Activated CD4-positive, alpha-beta memory T cell treated with anti-CD3 and anti-CD28 coated beads for 36 hours (primary cell): Measurements from ENCODE around the gene ARRB1. TPM values are rescaled to one million over a fixed set of nuclear protein-coding genes. Genes with fewer than 3 reads are reported as not detected.
A peak's percentile ranks its signal among the peaks of the same experiment; 100 is the strongest.
"Not testable (repeated sequence)": the region's sequence is repeated elsewhere in the genome, so short reads cannot be mapped to it uniquely, and the experiment has no call there.

ENCODE experiments used
- CTCF ChIA-PET: fragments of 350-600 bp; sonication (Branson Sonifier 250); formaldehyde crosslinking; loops from one replicate; lab custom pipeline; 2021; ENCODE audit warnings: antibody characterized with exemption, inconsistent platforms; lab: Charles Lee
- POLR2A ChIA-PET: fragments of 350-600 bp; sonication (Branson Sonifier 250); formaldehyde crosslinking; loops from one replicate; lab custom pipeline; 2021; ENCODE audit warnings: antibody characterized with exemption; lab: Charles Lee
- DNase-seq: peaks from one replicate; pipeline ENCODE4 v3.0.0-alpha.2; 2020
- H3K27ac Mint-ChIP-seq: one replicate; pipeline ENCODE4 v1.8.0; 2021; ENCODE audit warnings: mixed read lengths
- H3K27me3 Mint-ChIP-seq: one replicate; pipeline ENCODE4 v1.8.0; 2021; ENCODE audit warnings: mixed read lengths
- H3K36me3 Mint-ChIP-seq: one replicate; pipeline ENCODE4 v1.8.0; 2021; ENCODE audit warnings: mixed read lengths
- H3K4me1 Mint-ChIP-seq: one replicate; pipeline ENCODE4 v1.8.0; 2021; ENCODE audit warnings: low read depth, mixed read lengths
- H3K4me3 Mint-ChIP-seq: one replicate; pipeline ENCODE4 v1.8.0; 2021; ENCODE audit warnings: mild to moderate bottlenecking, mixed read lengths
- H3K9me3 Mint-ChIP-seq: one replicate; pipeline ENCODE4 v1.8.0; 2021; ENCODE audit warnings: mixed read lengths
- intact Hi-C: fragments of 100-400 bp; cut with micrococcal nuclease; formaldehyde crosslinking; loops from one replicate; pipeline ENCODE4 v1.15.1; 2023
- total RNA-seq, 2 experiments: library from RNA; stranded (reverse); gene quantifications; one replicate each; pipeline ENCODE4 v1.2.3, GENCODE V29; 2021

The ARRB1 gene
- total RNA-seq, 2 experiments from 2014 or later, result 16.3 to 18.8 TPM

DNA sequence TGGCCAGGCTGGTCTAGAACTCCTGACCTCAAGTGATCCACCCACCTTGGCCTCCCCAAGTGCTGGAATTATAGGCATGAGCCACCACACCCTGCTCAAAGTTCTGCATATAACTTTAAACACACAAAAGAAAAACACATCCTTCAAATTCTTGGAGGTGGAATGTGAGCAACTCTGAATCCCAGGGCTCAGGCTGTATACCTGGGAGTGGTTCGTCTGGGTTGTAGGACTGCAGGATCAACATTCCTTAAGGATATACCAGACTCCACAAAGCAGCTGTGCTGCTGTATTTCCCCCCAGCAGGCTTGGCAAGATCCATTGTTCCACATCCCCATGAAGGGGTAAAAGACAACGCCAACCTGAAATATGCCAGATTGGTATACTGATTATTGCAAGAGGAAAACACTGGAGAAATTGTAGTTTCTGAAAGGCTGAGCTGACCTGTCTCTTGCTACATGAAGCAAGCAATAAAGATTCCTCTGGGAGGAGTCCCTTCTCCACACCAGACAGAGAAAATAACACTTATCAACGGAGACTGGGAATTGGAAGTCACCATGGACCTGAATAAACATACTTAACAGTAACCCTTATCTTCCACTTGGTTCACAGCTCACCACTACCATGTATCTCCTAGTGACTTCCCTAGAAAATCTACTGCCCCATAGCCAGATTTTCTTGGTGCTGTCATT is 35.6 kb upstream of the ARRB1 start:
- POLR2A ChIA-PET, result no interaction called here
- Mint-ChIP-seq H3K9me3 (no peaks in the 10 kb centered on the region), H3K4me1 (peaks cover 16% of the 10 kb centered on the region), H3K36me3 (no peaks in the 10 kb centered on the region), H3K4me3 (no peak overlapping the region), H3K27ac (no peak overlapping the region), H3K27me3 (peaks cover 6% of the 10 kb centered on the region)
- CTCF ChIA-PET, result interaction anchor here (0.6 to 14.3 kb wide), 11 partner anchors 10 to 150 kb away, joined by 3 to 435 read pairs (median 8); partner anchors contain the start of gene ARRB1
- no peak for DNase-seq
- intact Hi-C loops, result loop anchor here (5.0 kb wide), 1 partner anchor 60 kb away; no protein-coding TSS in a partner anchor

DNA sequence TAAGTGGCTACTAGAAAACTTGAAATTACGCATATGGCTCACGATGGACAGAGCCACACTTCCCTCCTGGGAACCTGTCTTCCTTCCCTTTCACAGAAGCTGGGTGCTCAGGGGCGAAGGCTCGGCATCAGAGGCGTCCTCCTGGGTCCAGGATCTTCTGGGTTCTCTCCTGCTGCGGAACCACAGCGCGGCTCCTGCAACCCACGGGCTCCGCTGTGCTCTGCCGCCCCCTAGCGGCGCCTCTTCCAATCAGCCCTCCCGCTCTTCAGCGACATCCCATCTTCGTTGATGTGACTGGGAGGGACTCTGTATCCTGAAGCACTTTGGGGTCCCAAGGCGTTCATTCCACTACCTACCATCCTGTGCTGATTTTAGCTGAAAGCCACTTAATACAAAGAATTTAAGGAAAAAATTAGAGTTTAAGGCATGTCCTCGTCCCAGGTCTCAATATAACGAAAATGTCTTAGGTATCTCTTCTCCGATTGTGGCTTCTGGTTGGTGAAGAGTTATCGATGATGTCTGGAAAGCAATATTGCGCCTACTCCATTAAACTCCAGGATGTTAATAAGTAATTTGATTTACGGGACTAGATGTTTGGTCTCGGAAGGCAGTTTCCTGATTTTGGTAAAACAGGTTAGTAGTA is 33.1 kb upstream of the ARRB1 start:
- H3K4me3 Mint-ChIP-seq, result peak overlapping the region; percentile 36
- peaks cover 16% of the 10 kb centered on the region for H3K4me1 Mint-ChIP-seq
- no peaks in the 10 kb centered on the region for H3K36me3 Mint-ChIP-seq
- no peaks in the 10 kb centered on the region for H3K9me3 Mint-ChIP-seq
- ChIA-PET POLR2A (no interaction called here), CTCF (interaction anchor here (0.6 to 14.3 kb wide), 27 partner anchors 10 to 242 kb away, joined by 3 to 435 read pairs (median 3); partner anchors contain the start of gene TPBGL)
- intact Hi-C loops, result loop anchor here (1.0 to 5.0 kb wide), 4 partner anchors 56 to 109 kb away; no protein-coding TSS in a partner anchor
- DNase-seq, result peak; percentile 80
- H3K27me3 Mint-ChIP-seq, result no peaks in the 10 kb centered on the region
- peak overlapping the region; percentile 60 for H3K27ac Mint-ChIP-seq

GRCh38 chr11:75383246-75383645 is 31.8 kb upstream of the ARRB1 start:
- Mint-ChIP-seq H3K36me3 (no peaks in the 10 kb centered on the region), H3K4me1 (peaks cover 16% of the 10 kb centered on the region), H3K4me3 (no peak overlapping the region), H3K27ac (peak overlapping the region; percentile 25), H3K27me3 (no peaks in the 10 kb centered on the region), H3K9me3 (no peaks in the 10 kb centered on the region)
- ChIA-PET CTCF (interaction anchor here (0.7 to 14.3 kb wide), 7 partner anchors 28 to 486 kb away, joined by 3 to 435 read pairs (median 15); no protein-coding TSS in a partner anchor), POLR2A (no interaction called here)
- DNase-seq, result peak; percentile 53
- intact Hi-C loops, result no loop called here

DNA sequence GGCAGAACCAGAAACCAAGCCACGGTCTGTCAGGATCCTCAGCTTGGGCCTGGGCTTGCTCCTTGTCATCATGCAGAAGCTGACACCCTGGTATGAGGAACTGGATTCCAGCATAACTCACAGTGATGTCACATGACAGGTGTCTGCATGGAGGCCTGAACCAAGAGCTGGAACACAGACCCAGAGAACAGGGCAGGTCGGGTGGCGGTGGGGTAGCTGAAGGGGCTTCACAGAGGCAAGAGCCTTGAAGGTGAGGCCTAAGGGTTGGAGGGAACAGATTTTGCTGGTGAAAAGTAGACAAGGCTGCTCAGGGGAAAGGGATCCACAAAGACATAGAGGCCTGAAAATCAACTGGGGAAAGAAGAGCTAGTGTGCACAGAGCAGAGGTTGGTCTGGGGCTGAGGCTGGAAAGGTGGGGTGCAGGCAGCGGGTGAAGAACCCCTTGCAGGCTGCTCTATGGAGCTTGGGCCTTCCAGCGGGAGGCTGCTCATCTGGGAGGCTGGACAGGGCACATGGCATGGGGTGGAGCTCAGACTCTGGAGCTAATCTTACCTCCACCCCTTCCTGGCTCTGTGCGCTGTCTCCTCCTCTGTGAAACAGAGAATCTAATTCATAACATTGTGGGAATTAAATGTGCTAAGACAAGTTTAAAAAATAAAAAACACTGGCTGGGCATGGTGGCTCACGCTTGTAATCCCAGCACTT is 29.4 kb upstream of the ARRB1 start:
- Mint-ChIP-seq H3K36me3 (no peaks in the 10 kb centered on the region), H3K27ac (no peak overlapping the region)

DNA sequence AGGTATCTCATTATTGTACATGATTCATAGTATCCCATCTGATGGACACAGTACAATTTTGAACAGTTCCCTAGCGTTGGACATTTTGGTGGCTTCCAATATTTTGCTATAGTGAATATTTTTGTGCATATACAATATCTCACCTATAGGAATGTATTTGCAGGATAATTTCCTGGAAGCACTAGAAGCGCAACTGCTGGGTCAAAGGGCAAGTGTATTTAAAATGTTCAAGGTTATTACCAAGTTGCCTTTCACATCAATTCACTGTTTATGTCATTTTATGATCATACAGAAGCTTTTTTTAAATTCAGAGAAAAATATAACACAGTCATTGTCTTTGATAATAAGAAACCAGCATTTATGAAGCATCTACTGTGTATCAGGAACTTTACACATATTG is 28.8 kb upstream of the ARRB1 start:
- ChIA-PET POLR2A (no interaction called here), CTCF (interaction anchor here (1.2 to 14.3 kb wide), 2 partner anchors 9 to 103 kb away, joined by 3 to 435 read pairs; no protein-coding TSS in a partner anchor)
- H3K4me3 Mint-ChIP-seq, result no peak overlapping the region
- DNase-seq, result no peak
- intact Hi-C loops, result no loop called here
- H3K27ac Mint-ChIP-seq, result no peak overlapping the region
- no peaks in the 10 kb centered on the region for H3K27me3 Mint-ChIP-seq
- H3K9me3 Mint-ChIP-seq, result no peaks in the 10 kb centered on the region
- no peaks in the 10 kb centered on the region for H3K36me3 Mint-ChIP-seq
- peaks cover 16% of the 10 kb centered on the region for H3K4me1 Mint-ChIP-seq

More for the DNA sequence above, 29.4 kb upstream of the ARRB1 start:
- no peak for DNase-seq
- H3K9me3 Mint-ChIP-seq, result no peaks in the 10 kb centered on the region
- H3K27me3 Mint-ChIP-seq, result no peaks in the 10 kb centered on the region
- ChIA-PET POLR2A (interaction anchor here (0.6 kb wide), 1 partner anchor 72 kb away, joined by 3 read pairs; no protein-coding TSS in a partner anchor), CTCF (interaction anchor here (1.0 to 14.3 kb wide), 5 partner anchors 9 to 130 kb away, joined by 3 to 435 read pairs (median 19); no protein-coding TSS in a partner anchor)
- H3K4me1 Mint-ChIP-seq, result peaks cover 16% of the 10 kb centered on the region
- H3K4me3 Mint-ChIP-seq, result no peak overlapping the region
- intact Hi-C loops, result no loop called here

- POLR2A ChIA-PET, H3K4me3 Mint-ChIP-seq, H3K9me3 Mint-ChIP-seq, H3K36me3 Mint-ChIP-seq, H3K4me1 Mint-ChIP-seq, H3K27me3 Mint-ChIP-seq, H3K27ac Mint-ChIP-seq, intact Hi-C loops, DNase-seq: not testable (repeated sequence)
- CTCF ChIA-PET, result interaction anchor here (14.3 kb wide), 1 partner anchor 101 kb away, joined by 435 read pairs; no protein-coding TSS in a partner anchor
These were observed 27.3 kb upstream of the ARRB1 start for GRCh38 chr11:75378776-75379175.

DNA sequence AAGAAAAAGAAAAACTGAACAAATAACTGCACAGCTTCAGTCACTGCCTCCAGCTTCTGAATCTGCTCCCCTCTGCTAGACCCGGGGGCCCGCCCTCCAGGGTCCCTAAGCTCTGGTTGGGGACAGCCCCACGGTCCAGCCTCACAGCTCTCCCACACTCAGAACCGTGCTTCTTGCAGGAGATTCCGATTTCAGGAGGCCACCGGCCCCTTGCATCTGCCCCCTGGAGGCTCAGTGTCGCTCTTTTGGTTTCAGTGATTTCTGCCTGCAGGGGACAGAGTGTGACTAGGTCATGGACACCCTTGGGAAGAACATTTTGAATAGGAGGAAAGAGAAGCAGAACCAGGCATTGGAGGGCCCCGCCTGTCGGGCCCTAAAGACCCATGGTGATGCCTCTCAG is 24.7 kb upstream of the ARRB1 start:
- ChIA-PET POLR2A (no interaction called here), CTCF (interaction anchor here (2.4 kb wide), 1 partner anchor 96 kb away, joined by 9 read pairs; no protein-coding TSS in a partner anchor)
- no peaks in the 10 kb centered on the region for H3K4me1 Mint-ChIP-seq
- H3K27ac Mint-ChIP-seq, result no peak overlapping the region
- H3K27me3 Mint-ChIP-seq, result no peaks in the 10 kb centered on the region
- no peaks in the 10 kb centered on the region for H3K9me3 Mint-ChIP-seq
- H3K36me3 Mint-ChIP-seq, result no peaks in the 10 kb centered on the region
- intact Hi-C loops, result no loop called here
- DNase-seq, result no peak
- H3K4me3 Mint-ChIP-seq, result no peak overlapping the region

DNA sequence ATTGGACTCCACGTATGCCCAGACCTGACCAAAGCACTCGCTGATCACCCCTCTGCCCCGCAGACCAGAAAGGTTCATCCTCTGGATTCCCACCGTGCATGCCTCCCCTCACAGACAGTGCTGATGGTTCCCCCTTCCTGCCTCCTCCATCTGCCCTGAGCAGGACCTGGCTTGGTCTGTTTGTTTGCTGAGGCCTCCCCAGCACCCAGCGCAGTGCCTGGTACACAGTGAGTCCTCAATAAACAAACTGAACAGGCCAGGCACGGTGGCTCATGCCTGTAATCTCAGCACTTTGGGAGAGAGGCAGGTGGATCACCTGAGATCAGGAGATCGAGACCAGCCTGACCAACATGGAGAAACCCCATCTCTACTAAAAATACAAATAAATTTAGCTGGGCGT is 24.2 kb upstream of the ARRB1 start:
- no peaks in the 10 kb centered on the region for H3K9me3 Mint-ChIP-seq
- H3K27ac Mint-ChIP-seq, result no peak overlapping the region
- intact Hi-C loops, result no loop called here
- no peak for DNase-seq
- no peaks in the 10 kb centered on the region for H3K36me3 Mint-ChIP-seq
- ChIA-PET POLR2A (no interaction called here), CTCF (interaction anchor here (2.4 kb wide), 1 partner anchor 96 kb away, joined by 9 read pairs; no protein-coding TSS in a partner anchor)
- H3K4me3 Mint-ChIP-seq, result no peak overlapping the region
- no peaks in the 10 kb centered on the region for H3K27me3 Mint-ChIP-seq
- H3K4me1 Mint-ChIP-seq, result no peaks in the 10 kb centered on the region

DNA sequence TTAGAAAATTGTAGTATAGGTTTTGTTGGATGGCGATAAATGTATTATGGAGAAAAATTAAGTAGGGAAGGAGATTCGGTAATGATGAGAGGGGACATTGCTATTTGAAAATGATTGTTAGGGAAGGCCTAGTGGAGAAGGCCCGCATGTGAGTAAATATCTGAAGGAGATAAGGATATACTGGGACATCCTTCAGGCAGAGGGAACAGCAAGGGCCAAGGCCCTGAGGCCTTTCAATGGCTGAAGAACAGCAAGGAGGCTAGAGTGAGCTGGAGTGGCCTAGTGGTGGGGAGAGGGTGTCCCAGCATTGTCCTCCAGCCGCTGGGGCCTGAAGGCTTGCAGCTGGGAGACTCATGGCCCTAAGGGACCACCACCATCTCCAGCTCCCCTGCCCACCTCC is 23.2 kb upstream of the ARRB1 start:
- Mint-ChIP-seq H3K4me1 (peaks cover 2% of the 10 kb centered on the region), H3K9me3 (no peaks in the 10 kb centered on the region), H3K27ac (no peak overlapping the region), H3K27me3 (no peaks in the 10 kb centered on the region), H3K36me3 (no peaks in the 10 kb centered on the region), H3K4me3 (no peak overlapping the region)
- intact Hi-C loops, result no loop called here
- no peak for DNase-seq
- POLR2A ChIA-PET, result no interaction called here
- CTCF ChIA-PET, result interaction anchor here (0.7 to 1.0 kb wide), 2 partner anchors 9 to 13 kb away, joined by 3 to 4 read pairs; no protein-coding TSS in a partner anchor

DNA sequence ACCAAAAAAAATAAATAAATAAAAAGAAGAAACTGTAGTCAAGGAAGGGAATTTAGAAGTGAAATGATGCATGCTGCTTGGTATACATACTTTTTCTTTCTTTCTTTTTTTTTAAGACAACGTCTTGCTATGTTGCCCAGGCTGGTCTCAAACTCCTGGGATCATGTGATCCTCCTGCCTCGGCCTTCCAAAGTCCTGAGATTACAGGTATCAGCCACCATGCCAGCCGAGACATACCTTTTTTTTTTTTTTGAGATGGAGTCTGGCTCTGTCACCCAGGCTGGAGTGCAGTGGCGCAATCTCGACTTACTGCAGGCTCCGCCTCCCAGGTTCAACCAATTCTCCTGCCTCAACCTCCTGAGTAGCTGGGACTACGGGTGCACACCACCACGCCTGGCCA is 21.7 kb upstream of the ARRB1 start:
- POLR2A ChIA-PET, result no interaction called here
- Mint-ChIP-seq H3K4me3 (no peak overlapping the region), H3K27me3 (no peaks in the 10 kb centered on the region), H3K27ac (no peak overlapping the region), H3K36me3 (no peaks in the 10 kb centered on the region), H3K4me1 (peaks cover 2% of the 10 kb centered on the region), H3K9me3 (peaks cover 3% of the 10 kb centered on the region)
- intact Hi-C loops, result no loop called here
- no peak for DNase-seq
- CTCF ChIA-PET, result interaction anchor here (1.2 to 1.7 kb wide), 2 partner anchors 93 to 95 kb away, joined by 3 to 9 read pairs; no protein-coding TSS in a partner anchor

DNA sequence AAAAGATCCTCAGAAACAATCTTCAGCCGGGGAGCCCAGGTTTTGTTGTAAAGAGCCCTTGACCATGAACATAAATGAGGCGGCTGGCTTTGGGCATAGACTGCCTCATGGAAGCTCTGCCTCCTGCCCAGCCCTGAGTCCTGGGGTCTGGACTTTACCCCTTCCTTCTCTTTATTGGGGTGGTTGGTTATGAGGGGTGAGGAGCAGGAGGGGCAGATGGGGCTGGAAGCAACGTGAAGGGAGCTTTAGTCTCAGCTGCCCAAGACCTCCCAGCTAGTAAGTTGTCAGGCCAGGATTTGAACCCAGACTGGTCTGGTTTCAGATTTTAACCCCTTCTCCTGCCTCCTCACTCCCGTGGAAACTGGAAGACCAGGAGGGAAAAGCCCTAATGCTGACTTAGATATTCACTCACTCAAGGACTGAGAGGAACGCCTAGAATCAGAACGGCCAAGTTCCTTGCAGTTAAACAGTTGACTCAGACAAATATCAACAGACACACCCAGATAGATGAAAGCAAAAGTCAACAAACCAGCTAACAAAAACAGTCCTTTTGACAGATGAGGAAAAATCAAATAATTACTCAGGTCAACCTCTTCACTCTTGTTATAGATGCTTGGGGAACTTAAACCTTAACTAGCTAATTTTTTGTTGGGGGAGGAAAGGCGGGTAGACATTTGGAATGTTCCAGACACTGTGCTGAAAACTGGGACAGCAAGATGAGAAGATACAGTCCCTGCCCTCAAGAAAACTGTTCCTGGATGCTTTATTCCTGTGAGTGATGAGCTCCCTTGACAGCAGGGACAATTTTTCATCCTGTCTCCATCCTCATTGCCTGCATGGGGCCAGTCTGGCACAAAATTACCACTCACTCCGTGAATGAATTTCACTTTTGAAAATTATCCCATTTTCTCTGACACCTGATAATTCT is 20.8 kb upstream of the ARRB1 start:
- Mint-ChIP-seq H3K27me3 (no peaks in the 10 kb centered on the region), H3K36me3 (no peaks in the 10 kb centered on the region), H3K4me3 (no peak overlapping the region), H3K27ac (no peak overlapping the region), H3K9me3 (peaks cover 3% of the 10 kb centered on the region), H3K4me1 (peaks cover 2% of the 10 kb centered on the region)
- no peak for DNase-seq
- POLR2A ChIA-PET, result no interaction called here
- CTCF ChIA-PET, result interaction anchor here (0.7 to 1.7 kb wide), 6 partner anchors 8 to 633 kb away, joined by 3 to 9 read pairs (median 3); no protein-coding TSS in a partner anchor
- intact Hi-C loops, result no loop called here
